ENCODE measurements around the gene SKAP2.

GRCh38 chr7:26636808-26637207 is 227.6 kb downstream of the SKAP2 start:
- TF ChIP-seq USF2 (IDR thresholded peaks at IDR 0.05; ENCODE audit: borderline replicate concordance, low read depth, low read length), result no peak
- TF ChIP-seq EP300 (IDR thresholded peaks at IDR 0.05; ENCODE audit: borderline replicate concordance in 1 of 2, control insufficient read depth in 1 of 2, low read depth in 2 of 2, low read length in 2 of 2), result no peak
- no peak for TF ChIP-seq POLR2AphosphoS5 (IDR thresholded peaks at IDR 0.05; ENCODE audit: low read length)
- TF ChIP-seq MEF2A (IDR thresholded peaks at IDR 0.05; ENCODE audit: insufficient read depth, low read depth, low read length), result no peak
- TF ChIP-seq MAX (IDR thresholded peaks at IDR 0.05; ENCODE audit: low read depth, low read length), result no peak
- no peak for TF ChIP-seq POLR2A (IDR thresholded peaks at IDR 0.05; ENCODE audit: low read depth, low read length)
- TF ChIP-seq CTCF (IDR thresholded peaks at IDR 0.05 in 2 of 3, conservative IDR thresholded peaks at IDR 0.05 in 1 of 3; ENCODE audit: control insufficient read depth in 2 of 3, extremely low read depth in 1 of 3, insufficient read depth in 1 of 3, low read depth in 3 of 3, low read length in 3 of 3), result no peak

Measured in GM12878 (cell line).